Effector memory CD4-positive, alpha-beta T cell (primary cell): ENCODE measurements around the gene SCNN1B.
"Not testable (repeated sequence)": the region's sequence is repeated elsewhere in the genome, so short reads cannot be mapped to it uniquely, and the experiment has no call there.

Experiments used
- DNase-seq, 3 donors: peaks; one replicate each; pipeline ENCODE4 v3.0.0-alpha.2; 2020
- H3K27ac ChIP-seq: 2 replicates; pipeline ENCODE4 v1.7.0; 2013; ENCODE audit warnings: mild to moderate bottlenecking, low read length, moderate library complexity; ENCODE audit not compliant: insufficient read depth, poor library complexity, severe bottlenecking
- H3K27me3 ChIP-seq: replicated peaks from 2 replicates; pipeline ENCODE4 v1.7.0; 2013; ENCODE audit warnings: mild to moderate bottlenecking, low read length; ENCODE audit not compliant: insufficient read depth, control insufficient read depth, poor library complexity, severe bottlenecking
- H3K36me3 ChIP-seq: 2 replicates; pipeline ENCODE4 v1.7.0; 2013; ENCODE audit warnings: mild to moderate bottlenecking, low read length, moderate library complexity; ENCODE audit not compliant: control insufficient read depth, insufficient read depth
- H3K4me1 ChIP-seq: 2 replicates; pipeline ENCODE4 v1.7.0; 2013; ENCODE audit warnings: low read length, mild to moderate bottlenecking; ENCODE audit not compliant: control insufficient read depth, insufficient read depth, poor library complexity, severe bottlenecking
- H3K4me3 ChIP-seq: 2 replicates; pipeline ENCODE4 v1.7.0; 2013; ENCODE audit warnings: low read length, low read depth, mild to moderate bottlenecking; ENCODE audit not compliant: insufficient read depth, poor library complexity, severe bottlenecking
- H3K9me3 ChIP-seq: 2 replicates; pipeline ENCODE4 v1.7.0; 2013; ENCODE audit warnings: mild to moderate bottlenecking, low read length, moderate library complexity; ENCODE audit not compliant: control insufficient read depth

The SCNN1B gene

GRCh38 chr16:23286131-23286532 is 16.0 kb upstream of the SCNN1B start:
- H3K4me1 ChIP-seq: no peaks in the 10 kb centered on the region
- DNase-seq: no peak
- H3K27ac ChIP-seq: no peak overlapping the region
- no peaks in the 10 kb centered on the region for H3K36me3 ChIP-seq
- no peaks in the 10 kb centered on the region for H3K9me3 ChIP-seq
- no peaks in the 10 kb centered on the region for H3K27me3 ChIP-seq
- no peak overlapping the region for H3K4me3 ChIP-seq

DNA sequence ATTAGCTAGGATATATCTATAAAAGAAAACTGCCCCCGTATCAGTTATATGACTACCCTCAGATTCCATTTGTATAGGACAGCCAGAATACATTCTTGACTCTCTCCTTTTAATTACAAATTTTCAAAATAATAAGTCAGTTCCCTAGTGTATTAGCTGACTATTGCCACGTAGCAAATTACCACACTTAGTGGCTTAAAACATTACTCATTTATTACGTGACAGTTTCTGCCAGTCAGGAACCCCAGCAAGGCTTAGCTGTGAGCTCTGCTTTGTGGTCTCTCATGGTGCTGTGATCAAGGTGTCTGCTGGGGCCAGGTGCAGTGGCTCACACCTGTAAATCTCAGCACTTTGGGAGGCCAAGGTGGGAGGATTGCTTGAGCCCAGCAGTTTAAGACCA is 13.9 kb upstream of the SCNN1B start:
- Histone ChIP-seq H3K4me1 (no peaks in the 10 kb centered on the region), H3K36me3 (no peaks in the 10 kb centered on the region), H3K9me3 (no peaks in the 10 kb centered on the region), H3K27me3 (no peaks in the 10 kb centered on the region), H3K4me3 (no peak overlapping the region), H3K27ac (no peak overlapping the region)
- no peak for DNase-seq

DNA sequence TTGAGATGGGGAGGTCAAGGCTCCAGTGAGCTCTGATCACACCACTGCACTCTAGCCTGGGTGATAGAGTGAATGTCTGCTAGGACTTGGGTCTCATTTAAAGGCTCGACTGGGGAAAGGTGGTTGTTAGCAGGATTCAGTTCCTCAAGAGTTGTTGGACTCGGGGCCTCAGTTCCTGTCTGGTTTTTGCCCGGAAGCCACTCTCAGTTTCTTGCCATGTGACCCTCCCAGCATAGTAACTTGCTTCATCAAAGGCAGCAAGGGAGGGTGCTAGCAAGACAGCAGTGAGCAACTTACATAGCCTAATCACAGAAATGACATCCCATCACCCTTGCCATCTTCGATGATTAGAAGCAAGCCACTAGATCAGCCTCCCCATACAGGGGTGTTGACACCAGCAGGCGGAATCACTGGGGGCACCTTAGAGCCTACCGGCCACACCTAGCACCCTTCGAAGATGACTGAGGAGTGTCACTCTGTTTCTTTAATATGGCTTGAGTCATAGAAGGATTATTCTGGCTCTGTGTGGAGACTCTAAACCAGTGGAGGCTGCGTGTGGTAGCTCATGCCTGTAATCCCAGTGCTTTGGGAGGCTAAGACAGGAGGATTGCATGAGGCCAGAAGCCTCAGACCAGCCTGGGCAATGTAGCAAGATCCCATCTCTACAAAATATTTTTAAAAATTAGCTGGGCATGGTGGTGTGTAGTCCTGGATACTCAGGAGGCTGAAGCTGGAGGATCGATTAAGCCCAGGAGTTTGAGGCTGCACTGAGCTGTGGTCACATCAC is 13.2 kb upstream of the SCNN1B start:
- H3K4me1 ChIP-seq: no peaks in the 10 kb centered on the region
- H3K27ac ChIP-seq: no peak overlapping the region
- DNase-seq: no peak

GRCh38 chr16:23290189-23291062 is 11.7 kb upstream of the SCNN1B start:
- Histone ChIP-seq H3K4me1 (no peaks in the 10 kb centered on the region), H3K27ac (no peak overlapping the region), H3K36me3 (no peaks in the 10 kb centered on the region), H3K9me3 (no peaks in the 10 kb centered on the region), H3K4me3 (no peak overlapping the region), H3K27me3 (no peaks in the 10 kb centered on the region)
- DNase-seq: no peak

More for the DNA sequence above, 13.2 kb upstream of the SCNN1B start:
- no peak overlapping the region for H3K4me3 ChIP-seq
- H3K27me3 ChIP-seq: no peaks in the 10 kb centered on the region
- no peaks in the 10 kb centered on the region for H3K9me3 ChIP-seq
- H3K36me3 ChIP-seq: no peaks in the 10 kb centered on the region

DNA sequence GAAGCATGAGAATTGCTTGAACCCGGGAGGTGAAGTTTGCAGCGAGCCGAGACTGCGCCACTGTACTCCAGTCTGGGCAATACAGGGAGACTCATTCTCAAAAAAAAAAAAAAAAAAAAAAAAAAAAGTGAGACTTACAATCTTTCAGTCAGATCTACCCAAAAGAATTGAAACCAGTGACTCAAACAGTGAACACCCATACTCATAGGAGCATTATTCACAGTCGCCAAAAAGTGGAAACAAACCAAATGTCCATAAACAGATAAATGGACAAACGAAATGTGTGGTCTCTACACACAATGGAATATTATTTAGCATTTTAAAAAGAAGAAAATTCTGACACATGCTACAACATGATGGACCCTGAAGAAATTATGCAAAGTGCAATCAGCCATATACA is 9.1 kb upstream of the SCNN1B start:
- no peak overlapping the region for H3K4me3 ChIP-seq
- H3K9me3 ChIP-seq: no peaks in the 10 kb centered on the region
- DNase-seq: no peak
- H3K27ac ChIP-seq: no peak overlapping the region
- no peaks in the 10 kb centered on the region for H3K4me1 ChIP-seq
- H3K27me3 ChIP-seq: no peaks in the 10 kb centered on the region
- H3K36me3 ChIP-seq: no peaks in the 10 kb centered on the region

- no peaks in the 10 kb centered on the region for H3K4me1 ChIP-seq
These were observed 7.8 kb upstream of the SCNN1B start for GRCh38 chr16:23294260-23294659.

DNA sequence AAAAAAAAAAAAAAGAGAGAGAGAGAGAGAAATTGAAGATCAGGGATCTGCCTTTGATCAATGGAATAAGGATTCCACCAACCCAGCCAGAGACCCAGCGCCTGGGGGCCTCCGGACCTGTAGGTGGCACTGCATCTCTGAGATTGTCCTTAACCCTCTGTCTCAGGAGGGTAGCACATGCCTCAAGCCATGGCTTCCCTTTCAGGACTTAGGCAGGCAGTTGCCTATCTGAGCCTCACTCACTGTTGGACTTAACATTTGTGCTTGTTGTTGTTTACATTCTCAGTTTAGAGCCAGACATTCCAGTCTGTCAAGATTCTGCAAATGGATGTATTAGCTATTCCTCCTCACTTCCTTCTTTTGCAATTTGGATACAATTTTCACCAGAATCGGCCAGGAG is 5.1 kb upstream of the SCNN1B start:
- Histone ChIP-seq H3K36me3 (no peaks in the 10 kb centered on the region), H3K4me3 (no peak overlapping the region), H3K9me3 (no peaks in the 10 kb centered on the region), H3K27me3 (no peaks in the 10 kb centered on the region), H3K4me1 (no peaks in the 10 kb centered on the region), H3K27ac (no peak overlapping the region)
- no peak for DNase-seq

More at GRCh38 chr16:23294260-23294659, 7.8 kb upstream of the SCNN1B start:
- H3K9me3 ChIP-seq: no peaks in the 10 kb centered on the region
- H3K4me3 ChIP-seq: no peak overlapping the region
- no peak for DNase-seq
- no peaks in the 10 kb centered on the region for H3K27me3 ChIP-seq
- H3K27ac ChIP-seq: no peak overlapping the region
- H3K36me3 ChIP-seq: no peaks in the 10 kb centered on the region

- Histone ChIP-seq H3K27ac (no peak overlapping the region), H3K4me3 (no peak overlapping the region), H3K36me3 (no peaks in the 10 kb centered on the region), H3K4me1 (no peaks in the 10 kb centered on the region), H3K27me3 (no peaks in the 10 kb centered on the region), H3K9me3 (no peaks in the 10 kb centered on the region)
- DNase-seq: no peak
These were observed 3.7 kb upstream of the SCNN1B start for GRCh38 chr16:23298290-23298915.

- DNase-seq, H3K36me3 ChIP-seq, H3K27ac ChIP-seq, H3K9me3 ChIP-seq, H3K4me3 ChIP-seq, H3K27me3 ChIP-seq, H3K4me1 ChIP-seq: not testable (repeated sequence)
These were observed 2.3 kb upstream of the SCNN1B start for GRCh38 chr16:23299815-23300214.
